HEK293 (cell line): ENCODE measurements around the gene POMC.

Experiments used
- CTCF ChIA-PET: fragments of 350-600 bp; formaldehyde crosslinking; extraction: SDS; loops from one replicate; lab custom pipeline; 2021; ENCODE audit warnings: antibody characterized with exemption; lab: Yijun Ruan, JAX
- POLR2A ChIA-PET: fragments of 300-600 bp; formaldehyde crosslinking; extraction: SDS; loops from one replicate; lab custom pipeline; 2020; ENCODE audit warnings: antibody characterized with exemption, inconsistent platforms; lab: Yijun Ruan, JAX
- H3K27ac ChIP-seq: fragments of 200-500 bp; sonication (Bioruptor generic); 2 replicates; pipeline ENCODE4 v1.5.1; 2014; ENCODE audit warnings: low read depth, low read length, control low read depth, inconsistent platforms; ENCODE audit errors: extremely low read depth
- H3K36me3 ChIP-seq, 2 experiments: fragments of 200-500 bp in 1 of 2; sonication (Bioruptor generic) in 1 of 2; 1 replicate in 1 of 2; 2 replicates in 1 of 2; pipeline ENCODE4 v1.5.1; 2014 to 2017; ENCODE audit warnings: inconsistent platforms in 2 of 2, low read length in 2 of 2; ENCODE audit not compliant: control insufficient read depth in 2 of 2, insufficient read depth in 1 of 2
- H3K4me1 ChIP-seq: fragments of 200-500 bp; sonication (Bioruptor generic); 2 replicates; pipeline ENCODE4 v1.5.1; 2014; ENCODE audit warnings: mild to moderate bottlenecking, low read length, inconsistent platforms; ENCODE audit not compliant: control insufficient read depth, insufficient read depth
- H3K4me3 ChIP-seq: 2 replicates; pipeline ENCODE4 v1.5.1; 2011; ENCODE audit warnings: low read depth, mild to moderate bottlenecking, control low read depth, low read length, moderate library complexity
- H3K9me3 ChIP-seq: fragments of 200-500 bp; sonication (Bioruptor generic); 2 replicates; pipeline ENCODE4 v1.5.1; 2014; ENCODE audit warnings: low read depth, low read length, inconsistent platforms; ENCODE audit not compliant: control insufficient read depth, insufficient read depth
- GLIS2 ChIP-seq: fragments of 450-650 bp; formaldehyde crosslinking; IDR thresholded peaks from 2 replicates; pipeline ENCODE4 v1.5.1; 2016; ENCODE audit warnings: missing biosample characterization, missing genetic modification characterization
- OSR2 ChIP-seq: fragments of 450-650 bp; formaldehyde crosslinking; IDR thresholded peaks from 2 replicates; pipeline ENCODE4 v1.5.1; 2016; ENCODE audit warnings: missing biosample characterization, missing genetic modification characterization
- PRDM1 ChIP-seq: fragments of 450-650 bp; formaldehyde crosslinking; IDR thresholded peaks from 2 replicates; pipeline ENCODE4; 2016; ENCODE audit warnings: missing biosample characterization, missing genetic modification characterization
- TRIM28 ChIP-seq: IDR thresholded peaks from 2 replicates; pipeline ENCODE4 v1.6.1; 2011; ENCODE audit warnings: low read length, control low read depth, borderline replicate concordance
- ZFP41 ChIP-seq: fragments of 450-650 bp; formaldehyde crosslinking; IDR thresholded peaks from 2 replicates; pipeline ENCODE4 v1.5.1; 2016; ENCODE audit warnings: missing biosample characterization, missing genetic modification characterization, borderline replicate concordance
- ZFP69B ChIP-seq: fragments of 450-650 bp; formaldehyde crosslinking; IDR thresholded peaks from 2 replicates; pipeline ENCODE4 v1.5.1; 2016; ENCODE audit warnings: missing biosample characterization, missing genetic modification characterization
- ZNF146 ChIP-seq: fragments of 450-650 bp; formaldehyde crosslinking; IDR thresholded peaks from 2 replicates; pipeline ENCODE4 v1.5.1; 2016; ENCODE audit warnings: missing biosample characterization, missing genetic modification characterization
- ZNF155 ChIP-seq: fragments of 450-650 bp; formaldehyde crosslinking; IDR thresholded peaks from 2 replicates; pipeline ENCODE4 v1.5.1; 2016; ENCODE audit warnings: missing biosample characterization, missing genetic modification characterization
- ZNF23 ChIP-seq: fragments of 450-650 bp; formaldehyde crosslinking; IDR thresholded peaks from 2 replicates; pipeline ENCODE4 v1.5.1; 2016; ENCODE audit warnings: missing biosample characterization, missing genetic modification characterization, borderline replicate concordance
- ZNF266 ChIP-seq: fragments of 450-650 bp; formaldehyde crosslinking; IDR thresholded peaks from 2 replicates; pipeline ENCODE4 v1.5.1; 2016; ENCODE audit warnings: missing biosample characterization, missing genetic modification characterization, low read depth
- ZNF426 ChIP-seq: fragments of 450-650 bp; formaldehyde crosslinking; IDR thresholded peaks from 2 replicates; pipeline ENCODE4 v1.5.1; 2017; ENCODE audit warnings: missing biosample characterization, missing genetic modification characterization, mild to moderate bottlenecking, inconsistent platforms, moderate library complexity
- ZNF549 ChIP-seq: fragments of 450-650 bp; IDR thresholded peaks from 2 replicates; pipeline ENCODE4 v1.5.1; 2018; ENCODE audit warnings: missing biosample characterization, missing genetic modification characterization, mild to moderate bottlenecking, inconsistent platforms, moderate library complexity
- ZNF558 ChIP-seq: fragments of 450-650 bp; formaldehyde crosslinking; IDR thresholded peaks from 2 replicates; pipeline ENCODE4 v1.5.1; 2016; ENCODE audit warnings: missing biosample characterization, missing genetic modification characterization
- ZNF571 ChIP-seq: fragments of 450-650 bp; formaldehyde crosslinking; IDR thresholded peaks from 2 replicates; pipeline ENCODE4 v1.5.0; 2017; ENCODE audit warnings: missing biosample characterization, missing genetic modification characterization
- ZNF600 ChIP-seq: fragments of 450-650 bp; formaldehyde crosslinking; IDR thresholded peaks from 2 replicates; pipeline ENCODE4 v1.5.1; 2016; ENCODE audit warnings: missing biosample characterization, missing genetic modification characterization
- ZNF677 ChIP-seq: fragments of 450-650 bp; IDR thresholded peaks from 2 replicates; pipeline ENCODE4 v1.5.0; 2018; ENCODE audit warnings: missing biosample characterization, mild to moderate bottlenecking, missing genetic modification characterization, moderate library complexity
- ZSCAN16 ChIP-seq: fragments of 450-650 bp; formaldehyde crosslinking; IDR thresholded peaks from 2 replicates; pipeline ENCODE4 v1.5.1; 2016; ENCODE audit warnings: missing biosample characterization, missing genetic modification characterization
- ZSCAN30 ChIP-seq: fragments of 450-650 bp; IDR thresholded peaks from 2 replicates; pipeline ENCODE4 v1.5.1; 2018; ENCODE audit warnings: missing biosample characterization, mild to moderate bottlenecking, missing genetic modification characterization, moderate library complexity
- TF ChIP-seq, protein P1 (sequence below): fragments of 450-650 bp; formaldehyde crosslinking; IDR thresholded peaks from 2 replicates; pipeline ENCODE4 v1.5.1; 2017; ENCODE audit warnings: missing biosample characterization, missing genetic modification characterization
- TF ChIP-seq, protein P2 (sequence below): fragments of 450-650 bp; formaldehyde crosslinking; IDR thresholded peaks from 2 replicates; pipeline ENCODE4 v1.5.1; 2016; ENCODE audit warnings: missing biosample characterization, missing genetic modification characterization
- TF ChIP-seq, protein P3 (sequence below): fragments of 450-650 bp; formaldehyde crosslinking; IDR thresholded peaks from 2 replicates; pipeline ENCODE4 v1.5.1; 2016; ENCODE audit warnings: missing biosample characterization, missing genetic modification characterization
- TF ChIP-seq, protein P4 (sequence below): fragments of 450-650 bp; formaldehyde crosslinking; IDR thresholded peaks from 2 replicates; pipeline ENCODE4 v1.5.0; 2017; ENCODE audit warnings: missing biosample characterization, missing genetic modification characterization, borderline replicate concordance

POMC gene

DNA sequence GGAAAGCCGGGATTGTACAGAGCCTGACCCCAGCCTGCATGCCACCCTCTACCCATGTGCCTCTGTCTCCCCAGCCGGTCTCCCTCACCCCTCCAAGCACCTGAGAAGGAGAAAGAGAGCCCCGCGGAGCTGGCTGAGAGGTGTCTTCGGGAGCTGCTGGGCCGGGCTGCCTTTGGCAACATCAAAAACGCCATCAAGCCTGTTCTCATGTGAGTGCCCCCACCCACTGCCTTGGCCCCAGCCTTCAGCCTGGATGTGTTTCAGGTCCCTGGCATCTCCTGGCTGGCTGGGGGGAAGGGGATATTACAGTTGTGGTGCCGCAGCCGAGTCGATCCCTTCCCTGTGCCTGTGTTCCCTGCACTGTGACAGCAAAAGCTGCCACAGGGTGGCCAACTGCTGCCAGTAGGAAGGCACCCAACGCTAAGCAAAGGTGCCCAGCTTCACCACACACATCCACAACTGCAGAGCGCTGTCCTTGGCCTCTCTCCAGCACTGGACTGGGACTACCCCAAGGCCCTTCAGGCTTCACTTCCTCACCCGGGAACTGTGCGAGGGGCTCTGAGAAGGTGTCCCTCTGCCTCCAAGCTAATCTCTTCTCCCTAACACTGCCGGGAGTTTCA, 38.4 kb downstream of the POMC start:
- no peak overlapping the region for H3K27ac ChIP-seq
- ChIA-PET POLR2A (interaction anchor here (0.6 to 1.3 kb wide), 3 partner anchors 88 to 157 kb away, joined by 3 to 10 read pairs (median 6); partner anchors contain the start of gene EFR3B), CTCF (interaction anchor here (0.6 to 5.7 kb wide), 17 partner anchors 8 to 720 kb away, joined by 3 to 114 read pairs (median 4); no protein-coding TSS in a partner anchor)
- no peak for TF ChIP-seq GLIS2 (tag by site-specific recombination)
- no peak for TF ChIP-seq ZNF600 (tag by site-specific recombination)
- TF ChIP-seq ZNF266 (tag by site-specific recombination) = no peak
- TF ChIP-seq ZNF155 = no peak
- TF ChIP-seq ZFP41 (tag by site-specific recombination) = no peak
- no peak for TF ChIP-seq ZSCAN16 (tag by site-specific recombination)
- TF ChIP-seq, protein P1, sequence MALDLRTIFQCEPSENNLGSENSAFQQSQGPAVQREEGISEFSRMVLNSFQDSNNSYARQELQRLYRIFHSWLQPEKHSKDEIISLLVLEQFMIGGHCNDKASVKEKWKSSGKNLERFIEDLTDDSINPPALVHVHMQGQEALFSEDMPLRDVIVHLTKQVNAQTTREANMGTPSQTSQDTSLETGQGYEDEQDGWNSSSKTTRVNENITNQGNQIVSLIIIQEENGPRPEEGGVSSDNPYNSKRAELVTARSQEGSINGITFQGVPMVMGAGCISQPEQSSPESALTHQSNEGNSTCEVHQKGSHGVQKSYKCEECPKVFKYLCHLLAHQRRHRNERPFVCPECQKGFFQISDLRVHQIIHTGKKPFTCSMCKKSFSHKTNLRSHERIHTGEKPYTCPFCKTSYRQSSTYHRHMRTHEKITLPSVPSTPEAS = no peak
- no peak for TF ChIP-seq PRDM1 (tag by site-specific recombination)
- TF ChIP-seq, protein P2, sequence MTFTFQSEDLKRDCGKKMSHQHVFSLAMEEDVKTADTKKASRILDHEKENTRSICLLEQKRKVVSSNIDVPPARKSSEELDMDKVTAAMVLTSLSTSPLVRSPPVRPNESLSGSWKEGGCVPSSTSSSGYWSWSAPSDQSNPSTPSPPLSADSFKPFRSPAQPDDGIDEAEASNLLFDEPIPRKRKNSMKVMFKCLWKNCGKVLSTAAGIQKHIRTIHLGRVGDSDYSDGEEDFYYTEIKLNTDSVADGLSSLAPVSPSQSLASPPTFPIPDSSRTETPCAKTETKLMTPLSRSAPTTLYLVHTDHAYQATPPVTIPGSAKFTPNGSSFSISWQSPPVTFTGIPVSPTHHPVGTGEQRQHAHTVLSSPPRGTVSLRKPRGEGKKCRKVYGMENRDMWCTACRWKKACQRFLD = no peak
- no peak for TF ChIP-seq OSR2 (tag by site-specific recombination)
- no peak for TF ChIP-seq TRIM28
- no peak for TF ChIP-seq ZNF558
- TF ChIP-seq ZNF426 (tag by site-specific recombination) = no peak
- TF ChIP-seq ZNF677 (tag by site-specific recombination) = no peak
- TF ChIP-seq ZNF571 (tag by site-specific recombination) = no peak
- TF ChIP-seq, protein P3, sequence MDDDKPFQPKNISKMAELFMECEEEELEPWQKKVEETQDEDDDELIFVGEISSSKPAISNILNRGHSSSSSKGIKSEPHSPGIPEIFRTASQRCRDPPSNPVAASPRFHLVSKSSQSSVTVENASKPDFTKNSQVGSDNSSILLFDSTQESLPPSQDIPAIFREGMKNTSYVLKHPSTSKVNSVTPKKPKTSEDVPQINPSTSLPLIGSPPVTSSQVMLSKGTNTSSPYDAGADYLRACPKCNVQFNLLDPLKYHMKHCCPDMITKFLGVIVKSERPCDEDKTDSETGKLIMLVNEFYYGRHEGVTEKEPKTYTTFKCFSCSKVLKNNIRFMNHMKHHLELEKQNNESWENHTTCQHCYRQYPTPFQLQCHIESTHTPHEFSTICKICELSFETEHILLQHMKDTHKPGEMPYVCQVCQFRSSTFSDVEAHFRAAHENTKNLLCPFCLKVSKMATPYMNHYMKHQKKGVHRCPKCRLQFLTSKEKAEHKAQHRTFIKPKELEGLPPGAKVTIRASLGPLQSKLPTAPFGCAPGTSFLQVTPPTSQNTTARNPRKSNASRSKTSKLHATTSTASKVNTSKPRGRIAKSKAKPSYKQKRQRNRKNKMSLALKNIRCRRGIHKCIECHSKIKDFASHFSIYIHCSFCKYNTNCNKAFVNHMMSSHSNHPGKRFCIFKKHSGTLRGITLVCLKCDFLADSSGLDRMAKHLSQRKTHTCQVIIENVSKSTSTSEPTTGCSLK (tag by site-specific recombination) = no peak
- H3K9me3 ChIP-seq = no peaks in the 10 kb centered on the region
- H3K4me3 ChIP-seq = no peak overlapping the region
- H3K36me3 ChIP-seq = peaks cover 0 to 13% of the 10 kb centered on the region in 2 experiments; a peak in 1 of 3 replicates
- H3K4me1 ChIP-seq = no peaks in the 10 kb centered on the region

DNA sequence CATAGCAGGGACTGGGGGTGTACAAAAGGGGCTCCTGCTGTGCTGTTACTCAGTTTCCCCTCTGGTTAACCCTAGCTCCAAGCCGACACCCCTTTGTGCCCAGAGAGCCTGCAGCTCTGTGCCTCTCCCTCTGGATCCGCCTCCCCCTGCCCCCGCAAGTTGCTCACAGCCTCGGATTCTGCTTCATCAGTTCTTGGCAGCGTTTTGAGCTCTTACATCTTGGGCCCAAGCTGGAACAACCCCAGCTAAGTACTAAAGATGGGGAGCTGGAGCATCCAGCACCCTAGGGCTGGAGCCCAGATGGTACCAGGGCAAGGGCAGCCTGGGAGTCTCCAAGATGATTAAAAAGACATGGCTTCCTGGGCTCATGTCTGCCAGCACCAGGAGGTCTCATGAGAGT, 40.7 kb downstream of the POMC start:
- POLR2A ChIA-PET = no interaction called here
- TF ChIP-seq ZNF549 (tag by site-specific recombination) = no peak
- TF ChIP-seq, protein P4, sequence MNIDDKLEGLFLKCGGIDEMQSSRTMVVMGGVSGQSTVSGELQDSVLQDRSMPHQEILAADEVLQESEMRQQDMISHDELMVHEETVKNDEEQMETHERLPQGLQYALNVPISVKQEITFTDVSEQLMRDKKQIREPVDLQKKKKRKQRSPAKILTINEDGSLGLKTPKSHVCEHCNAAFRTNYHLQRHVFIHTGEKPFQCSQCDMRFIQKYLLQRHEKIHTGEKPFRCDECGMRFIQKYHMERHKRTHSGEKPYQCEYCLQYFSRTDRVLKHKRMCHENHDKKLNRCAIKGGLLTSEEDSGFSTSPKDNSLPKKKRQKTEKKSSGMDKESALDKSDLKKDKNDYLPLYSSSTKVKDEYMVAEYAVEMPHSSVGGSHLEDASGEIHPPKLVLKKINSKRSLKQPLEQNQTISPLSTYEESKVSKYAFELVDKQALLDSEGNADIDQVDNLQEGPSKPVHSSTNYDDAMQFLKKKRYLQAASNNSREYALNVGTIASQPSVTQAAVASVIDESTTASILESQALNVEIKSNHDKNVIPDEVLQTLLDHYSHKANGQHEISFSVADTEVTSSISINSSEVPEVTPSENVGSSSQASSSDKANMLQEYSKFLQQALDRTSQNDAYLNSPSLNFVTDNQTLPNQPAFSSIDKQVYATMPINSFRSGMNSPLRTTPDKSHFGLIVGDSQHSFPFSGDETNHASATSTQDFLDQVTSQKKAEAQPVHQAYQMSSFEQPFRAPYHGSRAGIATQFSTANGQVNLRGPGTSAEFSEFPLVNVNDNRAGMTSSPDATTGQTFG (tag by site-specific recombination) = no peak
- TF ChIP-seq ZFP69B = no peak
- TF ChIP-seq ZNF23 (tag by site-specific recombination) = no peak
- no peak for TF ChIP-seq ZNF146 (tag by site-specific recombination)
- no peak for TF ChIP-seq ZSCAN30 (tag by site-specific recombination)
- TF ChIP-seq ZSCAN16 (tag by site-specific recombination) = no peak

More for the DNA sequence above, 40.7 kb downstream of the POMC start:
- no peaks in the 10 kb centered on the region for H3K9me3 ChIP-seq
- H3K4me3 ChIP-seq = no peak overlapping the region
- CTCF ChIA-PET = interaction anchor here (0.8 to 5.7 kb wide), 6 partner anchors 9 to 718 kb away, joined by 3 to 114 read pairs (median 6); no protein-coding TSS in a partner anchor
- H3K36me3 ChIP-seq = peaks cover 0 to 5% of the 10 kb centered on the region in 2 experiments; a peak in 1 of 3 replicates
- H3K4me1 ChIP-seq = no peaks in the 10 kb centered on the region
- no peak overlapping the region for H3K27ac ChIP-seq
